NCI-H524 (cell line): ENCODE measurements around the gene TRIP11.
A peak's percentile ranks its signal among the peaks of the same experiment; 100 is the strongest.

ENCODE experiments used
- DNase-seq, 2 experiments: peaks; one replicate each; lab custom pipeline; 2025; lab: John Stamatoyannopoulos, UW

The TRIP11 gene

DNA sequence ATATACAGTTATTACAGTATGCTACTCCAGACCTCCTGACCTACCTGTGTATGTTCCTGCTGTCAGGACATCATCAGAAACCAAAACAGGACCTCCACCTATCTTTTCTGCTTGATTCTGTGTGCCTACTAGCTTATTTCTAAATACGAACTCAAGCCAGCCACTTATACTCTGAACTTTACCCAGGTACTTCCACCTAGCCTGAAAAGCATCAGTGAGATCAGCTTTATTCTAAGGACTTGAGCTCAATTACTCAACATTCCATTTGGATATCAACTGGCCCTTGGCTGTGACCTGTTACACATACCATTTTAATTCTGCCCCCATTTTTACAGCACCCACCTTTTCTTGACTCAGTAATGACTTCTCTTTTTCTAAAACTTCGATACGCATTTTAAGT is 29.2 kb downstream of the TRIP11 start:
- DNase-seq = no peak

DNA sequence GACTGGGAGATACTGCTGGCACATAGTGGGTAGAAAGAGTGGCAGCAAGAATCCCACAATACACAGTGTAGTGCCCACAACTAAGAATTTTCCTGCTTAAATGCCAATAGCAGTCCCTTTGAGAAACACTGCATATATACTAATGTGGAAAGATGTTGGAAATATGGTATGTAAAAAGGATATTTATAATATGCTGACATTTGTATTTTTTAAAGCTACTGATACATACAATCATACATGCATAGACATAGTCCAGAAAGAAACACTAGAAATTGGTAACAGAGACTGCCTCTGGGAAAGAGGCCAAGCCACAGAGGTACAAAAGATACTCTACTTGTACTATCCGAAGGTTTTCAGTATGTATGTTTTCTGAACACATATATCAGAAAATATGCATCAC is 30.3 kb downstream of the TRIP11 start:
- no peak for DNase-seq

DNA sequence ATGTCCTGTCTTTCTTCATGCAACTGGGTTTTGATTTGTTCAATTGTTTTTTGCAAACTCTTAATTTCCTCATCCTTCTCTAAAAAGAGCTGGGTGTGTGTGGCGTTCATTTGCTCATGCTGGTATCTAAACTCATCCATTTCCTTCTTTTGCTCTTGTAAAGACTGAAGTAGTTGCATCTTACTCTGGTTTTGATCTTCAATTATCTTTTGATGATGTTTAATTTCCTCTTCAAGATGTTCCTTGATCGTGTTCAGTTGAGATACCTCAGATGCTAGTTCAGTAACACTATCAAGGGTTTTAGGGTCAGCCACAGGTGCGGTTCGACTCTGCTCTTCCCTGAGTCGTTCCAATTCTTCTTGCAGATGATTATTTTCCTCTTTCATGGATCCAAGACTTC is 34.8 kb downstream of the TRIP11 start:
- no peak for DNase-seq

DNA sequence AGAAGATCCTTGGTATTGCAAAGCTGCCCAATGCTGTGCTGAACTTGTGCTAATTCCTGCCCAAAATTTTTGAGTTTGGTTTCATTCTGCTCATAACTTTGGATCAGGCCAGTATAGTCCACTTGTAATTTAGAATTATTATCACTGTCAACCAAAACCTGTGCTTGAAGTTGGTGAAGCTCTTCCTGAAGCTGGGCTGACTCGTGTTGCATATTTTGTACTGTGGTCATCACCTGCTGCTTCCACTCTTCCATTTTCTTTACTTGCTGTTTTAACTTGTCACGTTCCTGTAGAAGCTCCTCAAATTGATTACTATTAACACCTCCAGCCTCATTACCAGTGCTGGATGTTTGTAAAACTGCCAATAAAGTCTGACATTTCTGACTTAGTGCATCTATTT is 35.8 kb downstream of the TRIP11 start:
- DNase-seq = no peak

DNA sequence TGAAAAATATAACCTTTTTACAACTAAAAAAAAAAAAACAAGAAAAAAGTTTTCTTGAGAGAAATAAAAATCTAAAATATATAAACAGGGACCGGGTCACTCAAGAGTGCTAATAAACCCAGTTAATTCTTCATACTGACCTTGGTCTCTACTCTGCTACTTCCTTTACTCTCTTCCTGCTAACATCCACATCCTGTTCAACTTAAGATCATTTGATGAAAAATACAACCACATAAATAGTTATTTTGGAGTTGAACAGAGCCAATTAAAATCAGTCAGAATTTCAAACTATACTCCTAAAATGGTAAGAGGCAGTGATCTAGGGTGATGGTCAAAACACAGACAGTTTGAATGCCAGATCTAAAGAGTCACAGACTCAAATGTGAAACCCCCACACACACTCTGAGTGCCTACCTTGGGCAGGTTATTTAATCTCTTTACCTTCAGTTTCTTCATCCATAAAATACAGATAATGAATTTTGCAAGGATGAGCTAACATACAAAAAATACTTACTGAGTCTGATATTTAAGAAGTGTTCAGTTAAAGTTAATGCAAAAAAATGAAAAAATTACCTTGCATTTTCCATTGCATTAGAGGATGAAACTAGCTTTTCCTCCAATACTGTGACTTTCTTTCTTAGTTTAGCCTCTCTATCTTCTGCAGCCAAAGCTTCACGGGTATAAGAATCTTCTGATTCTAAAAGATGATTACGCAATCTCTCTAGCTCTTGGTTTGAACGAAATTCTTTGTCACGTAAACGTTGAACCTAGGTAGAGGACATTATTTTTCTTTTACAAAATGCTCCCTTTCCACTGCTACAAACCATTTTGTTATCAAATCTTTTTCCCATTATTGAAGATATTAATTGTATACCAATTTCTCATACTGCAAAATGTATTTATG is 40.9 kb downstream of the TRIP11 start:
- no peak for DNase-seq

DNA sequence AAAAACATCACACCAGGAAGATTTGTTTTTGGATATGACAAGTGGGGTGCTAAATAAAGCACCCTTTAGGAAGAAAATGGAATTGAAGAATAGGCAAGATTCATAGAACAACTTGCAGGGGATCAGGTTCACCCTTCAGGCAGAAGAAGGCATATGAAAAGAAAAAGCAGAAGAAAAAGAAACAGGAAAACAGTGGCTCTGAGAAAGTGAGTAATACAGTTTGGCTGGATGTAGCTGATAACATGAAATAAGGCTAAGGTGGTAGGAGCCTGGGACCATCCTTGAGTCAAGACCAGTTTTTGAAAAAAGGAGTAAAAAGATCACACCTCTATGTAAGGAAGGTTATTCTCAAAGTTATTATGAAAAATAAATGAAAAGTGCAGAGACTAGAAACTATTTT is 42.4 kb downstream of the TRIP11 start:
- DNase-seq = no peak

DNA sequence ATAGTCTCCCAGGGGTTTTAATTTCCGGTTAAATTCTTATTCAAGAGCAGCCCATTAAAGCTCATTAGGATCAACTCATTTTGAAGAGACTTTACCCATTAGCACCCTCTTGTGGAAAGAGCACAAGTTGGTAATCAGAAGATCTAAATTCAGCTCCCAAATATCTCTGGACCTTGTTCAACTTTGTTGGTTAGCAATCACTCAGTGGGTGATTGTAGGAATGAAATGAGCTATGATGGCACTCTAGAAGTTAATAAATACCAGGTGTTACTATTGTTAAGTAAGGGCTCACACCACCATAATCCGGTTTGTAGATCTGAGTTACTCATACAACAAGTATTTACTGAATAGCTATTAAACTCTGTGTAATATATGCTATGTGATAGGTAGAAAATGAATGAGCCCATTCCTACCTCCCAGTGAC is 42.9 kb downstream of the TRIP11 start:
- DNase-seq = peak; percentile 41 to 81

DNA sequence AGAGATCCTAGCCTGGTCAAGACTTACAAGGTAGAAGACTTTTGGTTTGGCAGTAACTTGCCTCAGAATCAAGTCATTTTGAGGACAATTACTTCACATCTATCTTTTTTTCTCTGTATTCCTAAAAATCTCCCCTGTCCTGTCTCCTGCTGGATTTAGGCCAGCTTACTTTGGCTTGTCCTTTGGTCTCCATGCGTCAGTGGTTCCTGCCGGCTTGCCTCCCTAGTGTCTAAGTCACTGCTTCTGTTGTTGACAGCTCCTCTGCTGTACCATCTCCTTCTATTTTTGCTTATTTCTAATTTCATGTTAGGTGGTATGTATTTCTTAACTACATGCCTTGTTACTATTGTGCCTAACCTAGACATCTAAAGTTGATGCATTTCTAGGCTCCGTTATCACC is 52.7 kb downstream of the TRIP11 start:
- DNase-seq = no peak

DNA sequence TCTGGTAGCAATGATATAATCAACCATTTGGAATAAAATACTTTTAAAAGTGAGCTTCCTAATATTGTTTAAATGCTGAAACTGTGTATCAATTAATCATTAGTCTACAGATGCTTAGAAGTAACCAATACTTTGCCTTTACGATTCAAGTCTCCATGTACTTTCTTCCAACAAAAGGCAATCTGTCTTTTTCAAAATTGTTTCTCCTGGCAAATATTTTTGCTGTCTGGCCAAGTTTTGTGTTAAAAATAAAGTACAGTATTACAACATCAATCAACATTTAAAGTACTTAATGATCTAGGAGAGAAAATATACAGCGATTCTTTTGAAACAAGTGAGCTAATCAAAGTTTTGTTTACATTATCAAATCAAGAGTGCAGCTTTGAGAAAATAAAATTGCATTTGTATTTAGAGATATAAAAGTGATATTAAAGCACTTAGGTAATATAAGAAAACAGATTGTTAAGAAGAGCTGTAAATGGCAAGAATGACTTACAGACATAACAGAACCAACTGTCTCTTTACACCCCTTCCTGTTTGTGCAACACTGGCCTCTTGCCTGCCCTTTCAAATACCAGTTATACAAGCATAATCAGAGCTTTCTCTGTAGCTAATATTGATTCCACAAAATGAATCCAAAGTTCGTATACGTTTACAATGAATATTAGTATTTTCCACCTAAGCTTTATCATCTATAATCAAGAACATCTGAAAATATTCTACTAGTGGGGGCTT is 54.2 kb downstream of the TRIP11 start:
- no peak for DNase-seq

DNA sequence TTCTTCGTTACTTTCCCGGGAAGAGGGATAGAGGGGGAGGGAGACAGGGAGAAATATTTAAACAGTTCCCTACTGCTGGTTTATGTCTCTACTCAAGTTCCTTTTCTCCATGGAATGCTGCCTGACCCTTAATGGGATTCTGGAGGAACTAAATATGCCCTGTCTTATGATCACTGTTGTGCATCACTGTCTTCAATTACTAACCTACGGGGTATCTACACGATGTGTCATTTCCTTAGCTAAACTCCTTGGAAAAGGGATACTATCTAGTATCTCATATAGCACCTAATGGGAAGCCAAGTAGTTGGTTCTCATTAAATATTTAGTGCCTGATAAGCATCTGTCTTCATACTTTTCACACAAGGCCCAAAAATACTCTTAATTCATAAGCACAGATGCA is 54.9 kb downstream of the TRIP11 start:
- no peak for DNase-seq

DNA sequence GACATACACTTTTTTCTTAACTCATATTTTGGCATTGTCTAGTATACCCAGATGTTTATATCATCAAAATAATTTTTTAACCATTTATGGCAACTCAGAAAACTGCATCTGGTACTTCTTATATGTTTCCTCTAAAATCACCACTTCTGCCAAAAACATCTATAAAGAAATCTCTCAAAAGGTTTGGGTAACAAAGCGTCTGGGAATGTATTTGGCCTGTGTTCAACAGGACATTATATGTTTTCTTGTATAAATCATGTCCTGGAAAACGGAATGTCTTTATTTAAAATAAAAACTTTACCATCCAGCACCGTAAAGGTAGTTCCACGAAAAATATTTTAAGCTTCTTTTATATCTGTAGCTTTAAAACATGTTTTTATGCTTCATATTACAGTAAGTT is 56.3 kb downstream of the TRIP11 start:
- DNase-seq = no peak

DNA sequence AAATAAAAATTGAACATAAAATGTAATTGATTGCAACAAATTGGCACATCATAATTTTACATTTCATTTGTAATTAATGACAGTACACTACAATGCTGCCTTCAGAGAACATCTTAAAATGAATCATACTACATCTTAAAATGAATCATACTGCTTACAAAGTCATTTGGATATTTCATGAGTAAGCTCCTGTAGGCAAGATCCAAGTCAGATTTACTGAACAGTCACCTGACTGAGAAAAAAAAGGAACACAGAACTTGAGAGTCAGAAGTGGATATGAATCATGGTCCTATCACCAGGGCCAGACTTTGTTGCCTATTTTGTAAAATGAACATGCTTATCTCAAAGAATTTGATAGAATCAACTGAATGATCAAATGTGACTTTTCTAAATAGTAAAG is 59.7 kb downstream of the TRIP11 start:
- DNase-seq = no peak

DNA sequence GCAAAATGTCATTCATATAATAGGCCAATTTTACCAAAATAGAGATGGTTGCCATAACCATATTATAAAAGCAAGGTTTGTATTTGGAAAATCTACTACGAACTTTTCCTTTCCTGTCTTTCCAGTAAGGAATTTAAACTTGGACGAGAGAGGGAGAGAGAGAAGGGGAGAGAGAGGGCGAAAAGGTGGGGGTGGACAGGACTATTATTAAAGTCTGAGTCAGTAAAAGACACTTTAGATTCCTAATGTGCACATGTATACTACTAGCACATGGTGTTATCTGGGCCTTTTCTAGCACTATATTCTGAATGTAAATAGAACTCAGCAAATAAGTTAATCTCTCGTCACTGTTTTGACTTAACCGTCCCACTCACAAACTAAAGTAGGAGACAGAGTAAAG is 62.0 kb downstream of the TRIP11 start:
- DNase-seq = no peak

DNA sequence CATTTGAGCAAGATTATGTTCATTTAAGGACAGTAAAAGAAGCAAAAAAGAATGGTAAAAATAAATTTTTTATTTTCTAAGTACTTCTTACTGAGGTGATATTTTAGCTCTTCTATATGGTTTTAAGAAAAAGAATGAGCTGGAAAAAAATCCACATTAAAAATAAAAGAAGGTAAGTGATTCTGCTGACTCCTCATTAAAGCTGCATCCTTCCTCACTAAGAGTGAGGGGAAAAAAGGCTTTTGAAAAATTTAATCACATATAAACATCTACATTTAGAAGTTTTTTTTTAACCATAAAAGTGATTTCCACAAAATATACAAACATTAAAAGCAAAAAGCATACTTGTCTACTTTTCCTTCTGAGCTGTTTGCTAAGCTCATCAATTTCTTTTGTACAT is 64.1 kb downstream of the TRIP11 start:
- DNase-seq = no peak

DNA sequence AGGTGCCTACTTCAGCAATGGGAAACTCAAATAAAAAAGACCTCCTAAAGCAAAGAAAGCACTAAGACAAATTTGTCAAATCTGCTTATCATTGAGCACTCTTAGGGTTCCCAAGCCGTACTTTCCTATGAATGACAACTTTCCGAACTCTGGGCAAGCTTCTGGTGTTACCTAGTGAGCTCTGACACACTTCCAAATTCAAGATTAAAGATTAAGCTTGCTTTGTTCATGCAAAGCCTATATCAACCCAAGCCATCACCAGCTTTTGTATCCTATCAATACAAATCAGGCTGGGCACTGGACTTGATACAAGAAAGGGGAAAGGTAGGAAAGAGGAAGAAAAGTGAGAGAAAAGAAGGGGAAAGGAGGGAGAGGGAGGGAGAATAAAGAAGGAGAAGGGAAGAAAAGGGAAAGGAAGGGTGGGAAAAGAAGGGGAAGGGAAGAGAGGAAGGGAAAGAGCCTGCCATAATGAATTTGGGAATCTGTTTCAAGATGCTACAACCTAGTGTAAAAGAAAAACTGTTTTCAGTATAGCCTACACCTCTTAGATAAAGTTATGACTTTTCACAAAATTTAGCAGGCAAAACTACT is 68.6 kb downstream of the TRIP11 start:
- DNase-seq = no peak

DNA sequence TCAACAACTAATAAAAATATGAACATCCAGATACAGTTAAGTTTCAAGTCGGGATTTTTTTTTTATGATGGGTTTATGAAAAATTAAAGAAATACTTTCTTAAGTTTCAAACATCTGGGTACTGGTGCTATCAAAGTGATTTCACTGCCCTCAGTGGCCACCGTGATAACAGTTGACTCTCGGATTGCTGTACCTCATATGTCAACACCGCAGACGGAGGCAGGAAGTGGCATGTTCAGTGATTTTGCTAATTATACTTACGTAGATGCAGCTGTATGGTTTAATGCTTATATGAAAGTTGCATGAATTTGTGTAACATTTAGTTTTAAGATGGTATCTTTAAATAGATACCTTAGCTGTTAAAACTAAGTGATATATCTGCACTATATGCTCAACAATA is 71.6 kb downstream of the TRIP11 start:
- DNase-seq = no peak

DNA sequence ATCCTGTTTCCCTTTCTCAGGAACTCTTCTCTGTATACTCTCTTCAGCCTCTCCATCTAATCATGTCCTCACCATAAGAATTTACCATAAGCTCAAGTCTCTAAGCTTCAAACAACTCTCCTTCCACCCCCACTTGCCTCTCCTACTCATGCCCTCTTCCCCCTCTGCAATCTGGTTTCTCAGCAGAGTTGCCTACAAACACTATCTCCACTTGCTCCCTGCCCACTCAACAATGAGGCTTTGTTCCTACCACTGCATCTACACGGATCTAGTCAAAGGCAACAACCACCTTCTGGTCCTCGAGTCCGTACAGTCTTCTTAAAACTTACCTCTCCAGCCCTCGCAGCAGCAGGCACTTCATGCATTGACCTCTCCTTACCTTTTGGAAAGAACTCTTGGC is 75.1 kb downstream of the TRIP11 start:
- no peak for DNase-seq

DNA sequence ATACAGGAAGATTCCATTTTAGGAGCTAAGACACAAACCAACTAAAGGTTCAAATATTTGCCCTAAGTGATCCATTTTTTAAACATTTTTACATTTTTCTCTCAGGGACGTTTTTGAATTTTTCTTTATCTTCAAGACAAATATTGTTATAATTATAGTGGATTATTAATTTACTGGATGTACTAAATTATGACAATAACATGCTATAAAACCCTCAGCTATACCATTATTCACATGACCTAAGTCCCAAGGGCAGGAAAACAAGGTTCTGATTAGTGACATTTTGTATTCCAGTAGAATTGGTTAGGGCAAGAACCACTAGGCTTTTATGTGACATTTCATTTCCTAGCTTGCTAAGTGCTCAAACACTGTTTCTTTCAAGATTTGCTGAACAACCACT is 75.8 kb downstream of the TRIP11 start:
- no peak for DNase-seq

DNA sequence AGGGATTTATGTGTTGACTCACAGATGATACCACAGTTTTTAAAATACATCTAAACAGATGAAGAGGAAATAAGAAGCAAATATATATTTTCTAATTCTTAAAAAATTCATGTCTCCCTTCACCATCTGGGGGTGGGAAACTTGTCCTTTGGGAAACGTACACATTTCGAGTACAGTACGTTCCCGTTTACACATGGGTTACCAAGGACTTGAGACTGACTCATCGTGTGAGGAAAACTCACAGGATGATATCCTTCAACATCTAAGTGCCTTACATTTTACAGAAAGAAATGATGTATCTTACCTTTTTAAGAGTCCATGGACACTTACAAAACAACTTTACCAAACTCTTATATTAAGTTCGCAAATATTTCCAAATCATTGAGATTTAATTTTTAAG is 76.4 kb downstream of the TRIP11 start:
- no peak for DNase-seq

DNA sequence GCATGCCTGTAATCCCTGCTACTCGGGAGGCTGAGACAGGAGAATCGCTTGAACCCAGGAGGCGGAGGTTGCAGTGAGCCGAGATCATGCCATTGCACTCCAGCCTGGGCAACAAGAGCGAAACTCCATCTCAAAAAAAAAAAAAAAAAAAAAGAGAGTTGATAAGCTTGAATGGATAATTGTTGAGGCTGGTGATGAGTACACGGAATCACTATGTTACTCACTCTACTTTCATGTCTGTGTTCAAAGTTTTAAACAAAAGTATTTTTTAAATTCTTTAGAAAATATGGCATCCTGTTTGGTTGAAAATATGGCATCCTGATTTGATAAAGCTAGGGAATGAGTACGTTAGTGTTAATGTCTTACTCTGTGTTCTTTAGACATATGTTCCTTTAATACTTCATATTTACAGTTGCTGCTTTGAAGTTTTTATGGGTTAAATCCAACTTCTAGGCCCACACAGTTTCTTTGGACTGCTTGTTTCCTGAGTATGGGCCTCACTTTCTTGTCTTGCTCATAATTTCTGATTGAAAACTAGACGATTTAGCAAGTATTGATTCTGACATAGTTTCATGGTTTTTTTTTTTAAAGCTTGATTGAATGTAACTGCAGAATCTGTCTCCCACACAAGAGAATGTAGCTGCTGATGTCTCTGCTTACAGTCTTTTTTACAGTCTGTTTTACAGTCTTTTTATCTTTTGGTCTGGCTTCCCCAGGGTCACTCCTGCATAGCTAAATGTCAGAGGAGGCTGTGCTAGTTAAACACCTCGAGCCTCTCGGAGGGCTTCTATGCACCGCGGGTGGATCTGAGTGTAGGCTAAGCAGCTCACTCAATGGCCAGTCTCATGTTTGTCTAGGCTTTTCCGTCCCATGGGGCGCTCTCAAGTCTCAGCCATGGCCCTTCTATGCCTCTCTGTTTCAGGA is 78.3 kb downstream of the TRIP11 start:
- no peak for DNase-seq

DNA sequence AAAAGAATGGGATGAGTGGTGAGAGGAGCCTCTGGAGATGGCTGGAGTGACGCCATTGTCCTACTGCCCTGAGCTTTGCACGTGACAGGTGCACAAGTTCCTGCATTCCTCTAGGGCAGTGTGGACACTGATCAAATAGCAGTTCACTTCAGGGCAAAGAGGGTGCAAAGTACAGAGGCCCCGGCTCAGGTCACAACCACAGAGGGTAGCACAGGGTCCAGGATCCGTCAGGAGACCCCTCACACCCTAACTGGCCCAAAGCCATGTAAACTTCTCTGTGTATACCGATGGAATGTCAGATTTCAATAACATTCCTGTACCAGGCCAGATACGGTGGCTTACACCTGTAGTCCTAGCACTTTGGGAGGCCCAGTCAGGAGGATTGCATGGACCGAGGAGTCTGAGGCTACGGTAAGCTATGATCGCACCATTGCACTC is 82.0 kb downstream of the TRIP11 start:
- DNase-seq = no peak

DNA sequence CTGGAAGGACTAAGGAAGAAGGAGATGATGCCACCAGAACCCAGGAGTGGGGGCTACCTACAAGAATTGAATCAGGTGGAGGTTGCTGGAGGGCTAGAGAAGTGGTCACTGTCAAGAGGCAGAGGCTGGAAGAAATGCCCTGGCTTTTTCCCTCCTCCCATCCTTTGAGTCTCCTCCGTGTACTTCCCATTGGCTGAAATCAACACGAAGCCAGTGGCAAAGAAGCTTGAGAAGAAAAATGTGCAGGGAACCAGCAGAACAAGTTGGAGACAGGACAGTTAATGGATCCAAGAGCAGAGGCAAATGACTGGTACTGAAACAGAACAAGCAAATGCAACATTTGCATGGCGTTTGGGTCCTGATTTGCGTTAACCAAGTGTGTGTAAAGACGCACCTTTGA is 83.2 kb downstream of the TRIP11 start:
- DNase-seq = no peak
